HG02852 (cell line): ENCODE results near the gene LRTM2.

Experiments
- ATAC-seq: cut with Tn5 transposase; IDR thresholded peaks from one replicate; pipeline ENCODE4 v1.9.1; 2021; ENCODE audit warnings: mild to moderate bottlenecking, moderate library complexity; ENCODE audit not compliant: unreplicated experiment

The LRTM2 gene

DNA sequence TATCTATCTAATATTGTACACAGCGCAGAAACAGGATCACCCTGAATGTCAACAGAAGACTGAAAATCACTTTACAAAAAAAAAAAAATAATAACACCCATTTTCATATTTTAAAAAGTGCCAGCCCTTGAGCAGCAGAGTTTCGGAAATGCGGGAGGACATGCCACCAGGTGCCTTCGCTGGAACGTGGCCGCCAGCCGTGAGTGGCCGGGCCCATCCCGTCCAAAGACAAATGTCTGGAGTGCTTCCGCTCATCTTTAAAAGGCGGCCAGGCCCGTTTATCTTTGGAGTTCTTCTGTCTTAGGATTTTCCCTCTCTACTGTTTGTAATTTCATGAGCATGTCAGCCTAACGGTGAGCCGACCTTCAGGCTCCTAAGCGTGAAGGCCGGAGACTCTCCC lies 43.5 kb downstream of the LRTM2 start:
- ATAC-seq = no peak

DNA sequence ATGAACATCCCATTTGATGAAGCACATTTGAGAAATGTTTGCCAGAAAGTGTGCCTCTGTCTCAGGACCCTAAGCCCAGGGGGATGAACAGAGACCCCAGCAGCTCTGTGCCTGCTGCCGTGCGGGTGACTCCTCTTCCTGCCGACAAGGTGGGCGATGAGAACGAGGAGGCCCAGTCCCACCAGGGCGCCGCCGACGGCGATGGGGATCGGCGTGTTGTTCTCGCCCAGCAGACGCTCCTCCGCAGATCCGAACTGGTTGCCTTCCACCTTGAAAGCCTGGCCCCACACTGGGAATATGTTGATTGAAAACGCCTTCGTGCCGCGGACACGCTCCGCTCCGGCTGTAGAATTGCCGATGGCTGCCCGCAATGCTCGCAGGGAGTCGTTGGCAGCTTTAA lies 44.1 kb downstream of the LRTM2 start:
- ATAC-seq = no peak

DNA sequence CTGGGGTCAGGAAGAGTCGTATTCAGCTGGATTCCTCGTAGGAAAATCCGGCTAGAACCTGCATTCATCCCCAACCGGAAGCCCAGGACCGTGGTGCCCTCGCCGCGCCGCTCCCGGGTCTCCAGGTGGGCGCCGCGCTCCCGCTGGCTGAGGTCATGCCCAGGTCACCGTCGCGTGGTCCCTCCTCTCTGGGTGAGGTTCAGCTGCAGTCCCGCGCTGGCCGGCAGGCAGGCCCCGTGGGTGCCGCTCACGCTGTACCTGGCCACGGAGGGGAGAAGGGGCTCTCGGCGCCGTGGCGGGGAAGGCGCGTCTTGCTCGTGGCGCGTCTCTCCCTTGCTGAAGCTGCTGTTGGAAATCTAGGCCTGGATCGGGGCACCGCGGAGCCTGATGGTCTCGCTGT lies 44.5 kb downstream of the LRTM2 start:
- no peak for ATAC-seq

DNA sequence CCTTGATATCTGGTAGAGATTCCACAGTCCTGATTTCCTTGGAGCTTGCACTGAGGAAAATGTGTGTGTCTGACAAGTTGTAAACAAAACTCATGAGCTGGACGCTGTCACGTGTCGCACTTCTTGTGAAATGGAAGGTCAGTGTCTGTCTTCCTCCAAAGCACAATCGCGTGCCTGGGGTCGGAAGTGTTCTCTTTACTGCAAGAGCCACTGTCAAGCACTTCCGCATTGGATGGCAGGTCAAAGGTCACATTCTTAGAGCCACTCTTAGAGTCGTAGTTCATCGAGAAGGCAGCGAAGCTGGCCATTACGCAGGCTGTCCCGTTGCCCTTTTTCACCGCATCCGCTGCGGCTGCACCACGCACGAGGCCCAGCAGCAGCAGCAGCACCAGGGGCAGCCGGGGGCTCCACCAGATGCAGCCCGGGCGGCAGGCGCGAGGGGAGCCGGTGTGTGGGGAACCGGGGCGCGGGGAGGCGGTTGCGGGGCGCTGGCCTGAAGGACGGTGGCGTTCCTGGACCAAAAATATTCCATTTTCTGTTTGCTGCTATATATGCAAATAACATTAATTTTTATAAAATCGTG lies 45.0 kb downstream of the LRTM2 start:
- ATAC-seq = no peak

DNA sequence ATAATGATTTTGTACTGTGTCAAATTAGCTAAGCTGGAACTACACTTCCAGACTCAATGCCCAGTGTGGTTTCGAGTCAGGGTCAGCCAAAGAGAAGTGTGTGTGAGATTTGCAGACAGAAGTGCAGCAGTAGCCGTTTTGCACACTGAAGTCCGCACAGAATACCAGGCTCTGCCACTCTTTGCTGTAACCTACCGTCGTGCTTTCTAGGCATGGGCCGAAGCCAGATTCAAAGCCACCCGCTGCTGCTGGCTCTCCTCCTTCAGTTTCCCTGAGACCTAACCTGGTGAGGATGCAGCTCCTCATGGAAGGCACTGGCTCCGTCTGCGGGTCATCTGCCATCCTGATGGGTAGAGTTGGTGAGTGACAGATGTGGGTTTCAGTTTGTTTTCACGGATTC lies 48.8 kb downstream of the LRTM2 start:
- no peak for ATAC-seq

DNA sequence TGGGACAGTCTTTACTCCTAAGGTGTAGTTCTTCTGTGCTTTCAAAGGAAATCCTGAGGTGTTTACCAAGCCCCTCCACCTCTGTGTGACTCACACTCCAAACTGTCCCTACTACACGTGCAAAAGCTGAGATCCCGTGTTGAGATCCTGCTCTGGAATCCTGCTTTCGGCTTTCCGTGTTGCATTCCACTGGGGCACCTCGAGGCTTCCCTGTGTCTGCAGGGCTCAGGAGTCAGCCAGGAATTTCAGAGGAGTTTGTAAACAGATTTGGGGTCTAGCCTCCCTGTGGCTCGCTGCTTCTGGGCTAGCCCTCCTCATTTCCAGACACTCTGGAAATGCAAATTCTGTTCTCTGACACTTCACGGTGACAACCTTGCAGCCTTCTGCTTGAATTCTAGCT lies 49.7 kb downstream of the LRTM2 start:
- ATAC-seq = no peak

DNA sequence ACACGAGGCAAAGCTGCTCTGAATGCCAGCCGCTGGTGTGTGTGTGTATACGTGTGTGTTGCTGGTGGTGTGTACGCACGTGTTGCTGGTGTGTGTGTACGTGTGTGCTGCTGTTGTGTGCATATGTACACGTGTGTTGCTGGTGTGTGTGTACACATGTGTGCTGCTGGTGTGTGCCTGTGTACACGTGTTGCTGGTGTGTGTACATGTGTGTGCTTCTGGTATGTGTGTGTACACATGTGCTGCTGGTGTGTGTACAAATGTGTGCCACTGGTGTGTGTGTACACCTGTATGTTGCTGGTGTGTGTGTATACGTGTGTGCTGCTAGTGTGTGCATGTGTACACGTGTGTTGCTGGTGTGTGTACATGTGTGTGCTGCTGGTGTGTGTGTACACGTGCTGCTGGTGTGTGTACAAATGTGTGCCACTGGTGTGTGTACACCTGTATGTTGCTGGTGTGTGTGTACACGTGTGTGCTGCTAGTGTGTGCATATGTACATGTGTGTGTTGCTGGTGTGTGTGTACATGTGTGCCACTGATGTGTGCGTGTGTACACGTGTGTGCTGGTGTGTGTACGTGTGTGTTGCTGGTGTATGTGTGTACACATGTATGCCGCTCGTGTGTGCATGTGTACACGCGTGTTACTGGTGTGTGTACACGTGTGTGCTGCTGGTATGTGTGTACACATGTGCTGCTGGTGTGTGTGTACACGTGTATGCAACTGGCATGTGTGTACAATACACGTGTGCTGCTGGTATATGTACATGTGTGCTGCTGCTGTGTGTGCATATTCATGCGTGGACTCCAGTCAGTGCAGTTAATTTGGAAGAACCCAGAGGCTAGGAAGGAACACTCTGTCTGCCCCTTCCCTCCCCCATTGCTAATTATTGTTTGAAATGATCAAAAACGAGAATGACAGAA lies 50.9 kb downstream of the LRTM2 start:
- ATAC-seq = no peak

DNA sequence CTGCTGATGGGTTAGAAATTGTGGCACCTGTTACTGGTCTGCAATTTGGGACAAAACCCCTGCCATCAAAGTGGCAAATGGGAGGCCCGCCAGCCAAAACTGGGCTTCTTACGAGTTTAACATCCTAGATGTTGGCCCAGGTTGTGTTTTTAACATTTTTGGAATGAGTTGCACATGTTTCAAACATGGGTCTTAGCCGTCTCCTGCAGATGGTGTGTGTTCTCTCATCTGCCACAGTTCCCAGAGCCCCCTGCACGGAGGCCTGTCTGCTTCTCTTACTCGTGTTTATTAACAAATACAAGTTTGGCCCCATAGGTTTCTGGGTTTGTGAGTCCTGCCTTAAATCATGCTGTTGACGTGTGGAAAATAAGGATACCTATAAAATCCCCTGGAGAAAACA lies 51.6 kb downstream of the LRTM2 start:
- no peak for ATAC-seq

DNA sequence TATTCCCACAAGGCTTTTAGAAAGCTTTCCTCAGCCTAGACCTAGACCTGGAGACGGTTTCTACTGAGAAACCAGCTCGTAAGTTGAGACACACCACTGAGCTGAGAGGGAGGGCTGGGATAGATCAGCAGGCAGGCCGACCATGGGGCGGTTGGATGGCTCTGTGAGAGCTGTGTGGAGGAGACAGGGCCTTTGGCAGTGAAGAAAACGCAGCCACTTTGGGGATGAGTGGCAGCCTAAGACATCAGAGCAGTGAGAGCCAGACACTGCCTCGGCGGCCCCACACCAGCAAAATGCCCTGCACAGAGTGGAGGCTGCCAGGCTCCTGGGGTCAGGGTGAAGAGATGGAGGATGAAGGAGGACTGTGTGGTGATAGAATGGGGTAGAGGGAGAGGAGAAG lies 52.1 kb downstream of the LRTM2 start:
- no peak for ATAC-seq

DNA sequence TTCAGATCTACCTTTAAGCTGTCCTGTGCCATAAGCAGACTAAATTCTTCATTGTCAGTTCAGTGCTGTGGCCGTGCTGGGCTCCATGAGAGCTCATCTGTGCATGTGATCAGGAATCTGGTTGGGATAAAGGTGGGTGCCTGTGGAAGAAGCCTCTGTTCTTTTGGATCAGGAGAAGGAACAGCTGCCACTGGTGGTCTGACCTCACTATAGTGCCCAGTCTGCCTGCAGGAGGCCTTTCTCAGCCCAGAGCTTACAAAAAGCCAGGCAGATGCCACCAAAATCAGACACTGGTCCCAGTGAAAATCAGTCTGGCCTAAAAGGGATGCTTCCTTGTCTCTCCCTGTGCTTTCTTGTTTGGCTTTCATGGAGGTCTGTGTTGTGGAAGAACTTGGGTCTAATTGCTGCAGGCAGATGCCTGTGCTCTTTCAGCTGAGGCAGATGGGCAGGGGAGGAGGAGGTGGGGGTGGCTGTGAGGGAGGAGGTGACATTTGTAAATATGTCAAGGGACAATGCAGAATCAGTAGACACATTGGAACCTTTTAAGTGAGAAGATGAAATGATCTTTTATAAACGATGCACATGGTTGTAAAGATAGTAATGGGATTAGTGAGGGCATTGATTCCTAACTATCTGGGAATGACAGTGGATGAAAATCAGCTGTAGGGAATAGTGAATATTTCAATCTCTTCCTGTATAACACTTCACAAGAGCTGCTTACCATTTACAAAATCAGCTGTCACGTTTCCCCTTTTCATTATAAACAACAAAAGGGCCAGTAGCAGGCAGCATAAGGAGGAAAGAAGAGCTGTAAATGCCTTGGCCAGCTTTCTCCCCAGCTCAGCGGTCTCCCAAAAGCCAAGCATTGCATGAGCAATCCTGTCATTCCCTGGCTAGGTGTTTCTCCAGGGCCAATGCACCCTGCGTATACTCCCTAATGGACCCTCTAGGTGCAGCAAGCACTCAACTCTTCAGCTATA lies 53.5 kb downstream of the LRTM2 start:
- ATAC-seq = no peak

DNA sequence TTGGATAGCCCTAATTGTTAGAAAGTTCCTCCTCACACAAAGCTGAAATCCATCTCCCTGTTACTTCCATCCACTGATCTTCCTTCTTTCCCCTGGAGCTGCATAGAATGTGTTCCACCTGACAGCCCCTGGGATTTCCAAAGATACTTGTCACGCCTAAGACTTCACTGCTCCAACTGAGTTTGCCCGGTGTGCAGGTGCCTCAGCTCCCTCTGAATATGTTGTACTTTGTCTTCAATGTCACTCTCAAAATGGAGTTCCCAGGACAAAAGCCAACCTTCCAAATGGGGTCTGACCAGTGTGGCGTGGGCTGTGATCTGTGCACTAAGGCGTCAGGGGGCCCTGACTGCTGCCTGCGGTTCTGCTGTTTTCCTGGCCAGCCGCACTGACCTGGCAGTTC lies 55.2 kb downstream of the LRTM2 start:
- ATAC-seq = no peak

DNA sequence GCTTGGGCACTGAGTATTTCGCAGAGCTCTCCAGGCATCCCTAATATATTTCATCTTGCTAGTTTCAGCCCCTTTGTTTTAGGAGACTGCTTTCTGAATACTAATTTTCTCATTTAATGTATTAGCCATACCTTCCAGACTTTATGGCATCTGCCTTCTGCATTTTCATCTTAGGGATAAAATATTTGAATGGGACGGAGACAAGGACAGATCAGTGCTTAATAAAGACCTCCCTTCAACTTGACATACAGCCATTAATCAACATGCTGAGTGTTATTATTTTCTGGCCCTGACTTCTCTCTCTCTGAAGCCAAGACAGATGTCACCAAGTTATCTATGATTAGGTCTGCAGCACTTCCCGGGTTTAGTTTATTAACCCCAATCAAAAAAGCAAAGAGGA lies 55.7 kb downstream of the LRTM2 start:
- ATAC-seq = no peak

DNA sequence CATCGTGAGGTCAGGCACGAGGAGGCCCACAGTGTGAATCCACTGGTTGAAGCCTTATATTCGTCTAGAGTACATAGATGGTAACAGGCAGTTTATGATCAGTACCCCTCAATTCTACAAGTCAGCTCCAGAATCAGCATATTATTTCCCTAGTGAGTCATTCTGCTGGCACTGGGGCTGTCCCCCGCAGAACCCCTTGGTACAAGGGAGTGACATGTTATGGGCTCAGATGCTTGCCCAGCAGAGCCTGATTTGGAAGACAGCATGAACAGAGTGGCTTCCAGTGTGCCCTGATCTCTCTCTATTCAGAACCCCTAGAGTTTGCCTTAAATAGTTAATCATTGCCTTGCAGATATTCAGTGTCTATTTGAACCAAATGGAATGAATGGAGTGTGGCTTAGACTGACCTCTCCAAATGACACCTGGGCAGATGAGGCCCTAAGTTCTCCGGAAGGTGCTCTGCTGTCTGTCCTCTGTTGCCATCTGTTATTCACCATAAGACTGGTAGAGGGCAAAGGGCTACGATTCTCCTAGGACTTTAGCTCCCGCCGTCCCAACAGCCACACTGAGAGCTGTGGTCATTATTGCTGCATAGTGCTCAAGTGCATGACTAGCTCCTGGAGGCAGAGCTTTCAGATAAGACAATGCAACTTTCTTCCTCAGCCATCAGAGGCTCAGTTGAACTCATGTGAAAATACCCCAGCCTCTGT lies 57.0 kb downstream of the LRTM2 start:
- ATAC-seq = no peak

DNA sequence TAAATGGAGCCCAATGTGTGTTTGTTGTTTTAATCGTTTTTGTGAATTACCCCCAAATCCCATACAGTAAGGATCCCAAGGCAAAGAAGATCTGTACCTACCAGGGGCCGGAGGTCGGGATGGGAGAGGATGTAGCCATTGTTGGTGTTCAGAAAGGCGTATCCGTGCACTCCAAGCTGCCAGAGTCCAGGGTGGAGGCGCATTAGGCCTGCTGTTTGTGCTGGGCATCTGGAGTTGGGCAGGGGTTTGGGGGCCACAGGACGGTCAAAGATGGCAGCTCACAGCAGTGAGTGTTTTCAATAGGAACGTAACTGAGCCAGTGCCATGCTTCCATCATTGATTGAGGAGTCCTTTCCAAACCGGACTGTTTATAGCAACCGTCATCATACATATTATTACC lies 57.8 kb downstream of the LRTM2 start:
- ATAC-seq = no peak

DNA sequence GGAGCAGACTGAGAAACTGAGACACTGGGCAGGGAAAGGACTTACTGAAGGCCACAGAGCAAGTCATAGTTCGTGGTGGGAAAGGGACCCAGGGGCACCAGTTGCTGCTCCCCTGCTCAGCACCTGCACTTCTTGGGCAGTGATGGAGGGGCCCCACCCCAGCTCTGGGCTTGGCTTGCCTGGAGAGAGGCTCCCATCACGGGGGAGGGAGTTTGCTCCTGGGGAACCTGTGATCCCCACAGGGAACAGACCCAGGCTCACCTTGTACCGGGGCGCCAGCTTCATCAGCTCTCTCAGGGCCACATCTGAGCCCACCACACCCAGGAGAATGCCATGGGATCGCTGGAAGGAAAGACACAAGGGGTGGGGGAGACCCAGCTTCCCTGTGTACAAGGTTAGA lies 58.3 kb downstream of the LRTM2 start:
- no peak for ATAC-seq

DNA sequence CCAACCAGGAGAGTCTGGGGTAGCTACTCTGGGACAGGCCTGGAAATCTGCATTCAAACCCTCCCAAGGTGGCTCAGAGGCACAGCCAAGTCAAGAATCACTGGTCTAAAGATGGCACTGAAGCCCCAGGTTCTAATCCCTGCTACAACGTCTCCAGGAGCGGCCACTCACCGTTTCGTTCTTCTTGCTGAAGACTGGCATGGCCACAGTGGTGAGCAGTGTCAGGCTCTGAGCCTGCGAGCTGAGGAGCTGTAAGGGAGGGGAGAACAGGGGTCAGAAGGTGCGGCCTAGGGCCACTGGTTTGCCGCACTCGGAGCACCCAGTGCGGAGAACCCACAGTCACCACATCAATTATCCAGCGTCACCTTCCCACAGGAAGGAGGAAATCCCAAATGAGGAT lies 59.3 kb downstream of the LRTM2 start:
- no peak for ATAC-seq

DNA sequence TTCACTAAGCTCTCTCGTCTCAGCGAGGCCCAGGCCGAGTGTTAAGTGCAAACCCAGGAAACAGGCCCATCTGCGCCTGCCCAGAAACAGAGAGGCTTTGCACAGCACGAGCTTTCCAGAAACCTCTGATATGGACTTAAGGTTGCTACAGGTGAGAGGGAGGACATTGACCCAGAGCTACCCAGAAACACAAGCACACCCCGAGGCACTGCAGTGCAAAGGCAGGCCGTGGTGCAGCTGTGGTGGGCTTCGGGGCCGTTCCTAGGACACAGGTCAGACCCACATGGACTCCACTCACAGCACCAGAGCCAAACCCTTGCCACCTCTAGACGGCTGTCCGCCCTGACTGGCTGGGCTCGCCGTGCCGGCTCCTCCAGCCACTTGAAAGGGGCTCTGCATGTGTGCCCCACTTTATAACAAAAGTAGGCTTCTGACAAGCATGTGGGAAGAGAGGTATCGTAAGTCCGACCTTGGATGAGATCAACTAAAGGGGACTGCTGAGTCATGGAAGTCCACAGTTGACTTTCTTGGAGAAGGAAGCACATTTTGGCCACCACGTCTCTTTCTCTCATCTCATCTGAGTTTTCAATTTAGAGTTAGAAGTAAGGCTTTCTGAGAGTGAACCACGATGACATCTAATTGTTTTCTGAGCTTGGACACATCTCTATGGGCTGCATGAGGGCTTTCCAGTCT lies 59.9 kb downstream of the LRTM2 start:
- ATAC-seq = no peak

DNA sequence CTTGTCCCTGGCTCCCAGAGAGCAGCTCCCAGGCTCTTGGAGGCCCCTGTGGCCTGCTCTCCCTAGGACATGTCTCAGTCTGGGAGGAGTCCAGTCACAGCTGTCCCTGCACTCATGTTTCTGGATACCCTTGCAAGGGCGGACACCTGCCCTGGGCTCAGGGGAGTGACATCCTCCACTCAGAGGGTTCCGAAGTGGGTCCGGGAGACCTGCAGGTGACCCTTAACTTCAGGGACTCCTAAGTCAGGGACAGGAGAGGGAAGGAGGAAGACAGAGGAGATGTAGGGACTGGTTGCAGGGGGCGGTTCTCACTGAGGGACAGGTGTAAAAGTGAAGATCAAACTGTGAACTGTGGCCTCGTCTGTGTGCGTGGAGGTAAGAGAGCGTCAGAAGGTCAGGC lies 60.5 kb downstream of the LRTM2 start:
- ATAC-seq = no peak

DNA sequence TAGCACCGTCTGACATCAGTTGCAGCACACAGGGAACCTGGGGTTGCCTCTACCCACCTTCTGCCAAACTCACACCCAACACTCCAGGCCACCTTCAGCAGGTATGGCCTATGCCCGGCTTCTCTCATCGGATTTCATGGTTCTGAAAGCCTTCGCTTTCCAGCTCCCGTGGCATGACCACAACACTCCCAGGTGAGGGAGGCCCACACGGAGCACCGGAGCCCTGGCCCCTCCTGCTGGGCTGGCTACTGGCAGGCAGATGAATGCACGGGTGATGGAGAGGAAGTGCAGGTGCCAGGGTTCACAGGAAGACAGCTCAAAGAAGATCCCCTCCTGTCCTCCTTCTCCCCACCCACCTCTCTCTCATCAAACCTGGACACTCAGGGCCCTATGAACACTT lies 60.9 kb downstream of the LRTM2 start:
- ATAC-seq = no peak

DNA sequence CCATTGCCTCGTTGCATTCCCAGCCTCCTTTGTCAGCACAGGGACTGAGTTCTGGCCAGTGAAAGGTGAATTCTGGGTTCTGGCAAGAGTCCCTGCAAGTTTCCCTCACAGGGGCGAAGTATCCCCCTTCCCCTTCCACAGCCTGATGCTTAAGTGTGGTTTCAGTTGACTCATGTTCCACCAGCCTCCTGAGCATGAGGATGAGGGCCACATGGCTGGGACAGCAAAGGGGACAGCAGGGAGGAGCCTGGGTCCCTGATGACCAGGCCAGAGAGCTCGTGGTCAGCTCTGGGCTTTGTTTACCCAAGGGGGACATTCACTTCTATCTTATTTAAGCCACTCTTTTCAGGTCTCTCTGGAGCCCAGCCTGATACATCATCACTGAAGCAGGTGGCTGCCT lies 61.6 kb downstream of the LRTM2 start:
- no peak for ATAC-seq
